NCI-H774 (cell line): ENCODE data around the gene SHISAL2A.

Source experiments
- DNase-seq: peaks from one replicate; lab custom pipeline; 2025; lab: John Stamatoyannopoulos, UW

The SHISAL2A gene

GRCh38 chr1:52621950-52622349 lies 11.0 kb upstream of the SHISAL2A start:
- no peak for DNase-seq

GRCh38 chr1:52623812-52624211 lies 9.2 kb upstream of the SHISAL2A start:
- no peak for DNase-seq

GRCh38 chr1:52627028-52627427 lies 5.9 kb upstream of the SHISAL2A start:
- DNase-seq, result no peak

- no peak for DNase-seq
These were observed 4.2 kb upstream of the SHISAL2A start for GRCh38 chr1:52628614-52629324.

- DNase-seq, result no peak
These were observed 3.7 kb upstream of the SHISAL2A start for GRCh38 chr1:52629325-52629643.

GRCh38 chr1:52629667-52630066 lies 3.3 kb upstream of the SHISAL2A start:
- no peak for DNase-seq

GRCh38 chr1:52631759-52632331 lies 1.1 kb upstream of the SHISAL2A start:
- DNase-seq, result no peak

GRCh38 chr1:52633291-52633754 lies 355 bp downstream of the SHISAL2A start:
- DNase-seq, result no peak

- DNase-seq, result no peak
These were observed 1.1 kb downstream of the SHISAL2A start for GRCh38 chr1:52634111-52634510.

- no peak for DNase-seq
These were observed 2.5 kb downstream of the SHISAL2A start for GRCh38 chr1:52635321-52636089.

- no peak for DNase-seq
These were observed 4.0 kb downstream of the SHISAL2A start for GRCh38 chr1:52636721-52637695.

GRCh38 chr1:52637946-52638345 lies 5.0 kb downstream of the SHISAL2A start:
- no peak for DNase-seq

- DNase-seq, result no peak
These were observed 7.7 kb downstream of the SHISAL2A start for GRCh38 chr1:52640697-52641096.

- DNase-seq, result no peak
These were observed 8.3 kb downstream of the SHISAL2A start for GRCh38 chr1:52641307-52641706.

- no peak for DNase-seq
These were observed 12.3 kb downstream of the SHISAL2A start for GRCh38 chr1:52645261-52645660.

- no peak for DNase-seq
These were observed 18.9 kb downstream of the SHISAL2A start for GRCh38 chr1:52651904-52652303.

- no peak for DNase-seq
These were observed 20.4 kb downstream of the SHISAL2A start for GRCh38 chr1:52653207-52653849.

GRCh38 chr1:52654063-52654462 lies 21.1 kb downstream of the SHISAL2A start:
- no peak for DNase-seq

- no peak for DNase-seq
These were observed 24.7 kb downstream of the SHISAL2A start for GRCh38 chr1:52657702-52658101.

- no peak for DNase-seq
These were observed 25.8 kb downstream of the SHISAL2A start for GRCh38 chr1:52658795-52659194.

- no peak for DNase-seq
These were observed 26.4 kb downstream of the SHISAL2A start for GRCh38 chr1:52659356-52659755.
